Nephron (organoid): ENCODE results near the gene SURF1.

Source experiments
- H3K27ac Mint-ChIP-seq, 3 experiments: 2 replicates each; pipeline ENCODE4 v1.8.0; 2020; ENCODE audit warnings: mixed read lengths in 3 of 3, mild to moderate bottlenecking in 2 of 3, moderate library complexity in 1 of 3
- H3K27me3 Mint-ChIP-seq: 2 replicates; pipeline ENCODE4 v1.8.0; 2021; ENCODE audit warnings: low read depth, mild to moderate bottlenecking, moderate library complexity, mixed read lengths
- H3K36me3 Mint-ChIP-seq: 2 replicates; pipeline ENCODE4 v1.8.0; 2020; ENCODE audit warnings: low read depth, mixed read lengths
- H3K4me1 Mint-ChIP-seq: 2 replicates; pipeline ENCODE4 v1.8.0; 2020; ENCODE audit warnings: mixed read lengths
- H3K4me3 Mint-ChIP-seq, 3 experiments: 2 replicates each; pipeline ENCODE4 v1.8.0; 2020; ENCODE audit warnings: mild to moderate bottlenecking in 3 of 3, mixed read lengths in 3 of 3, moderate library complexity in 2 of 3
- H3K9me3 Mint-ChIP-seq: 2 replicates; pipeline ENCODE4 v1.8.0; 2020; ENCODE audit warnings: mixed read lengths
- TF ChIP-seq, protein P1 (sequence below), 3 experiments: fragments of 200-600 bp; sonication (generic); IDR thresholded peaks; one replicate each; pipeline ENCODE4 v1.5.0; 2021; ENCODE audit warnings: antibody characterized with exemption in 3 of 3; ENCODE audit not compliant: unreplicated experiment in 3 of 3

The SURF1 gene

DNA sequence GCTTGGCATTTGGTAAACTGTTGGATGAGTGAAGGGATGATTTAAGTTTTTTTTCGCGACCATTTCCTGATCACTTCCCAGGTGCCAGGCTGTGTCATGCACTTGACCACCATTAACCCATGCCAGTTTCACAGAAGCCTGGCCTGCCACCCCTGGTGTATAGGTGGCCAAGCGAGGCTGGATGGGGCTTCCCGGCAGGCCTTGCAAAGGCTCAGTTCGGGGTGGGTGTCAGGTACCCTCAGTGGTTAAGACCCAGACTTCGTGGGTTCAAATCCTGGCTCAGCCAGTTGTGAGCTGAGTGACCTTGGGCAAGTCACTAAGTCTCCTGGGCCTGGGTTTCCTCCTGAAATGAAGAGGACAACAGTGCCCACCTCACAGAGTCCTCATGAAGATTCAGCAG, 10.7 kb downstream of the SURF1 start:
- Mint-ChIP-seq H3K27me3 (no peaks in the 10 kb centered on the region), H3K27ac (no peak overlapping the region), H3K4me1 (peaks cover 41% of the 10 kb centered on the region), H3K4me3 (peak overlapping the region; percentile 13 to 87 (median 19)), H3K9me3 (no peaks in the 10 kb centered on the region), H3K36me3 (peaks cover 32% of the 10 kb centered on the region)
- TF ChIP-seq, protein P1, sequence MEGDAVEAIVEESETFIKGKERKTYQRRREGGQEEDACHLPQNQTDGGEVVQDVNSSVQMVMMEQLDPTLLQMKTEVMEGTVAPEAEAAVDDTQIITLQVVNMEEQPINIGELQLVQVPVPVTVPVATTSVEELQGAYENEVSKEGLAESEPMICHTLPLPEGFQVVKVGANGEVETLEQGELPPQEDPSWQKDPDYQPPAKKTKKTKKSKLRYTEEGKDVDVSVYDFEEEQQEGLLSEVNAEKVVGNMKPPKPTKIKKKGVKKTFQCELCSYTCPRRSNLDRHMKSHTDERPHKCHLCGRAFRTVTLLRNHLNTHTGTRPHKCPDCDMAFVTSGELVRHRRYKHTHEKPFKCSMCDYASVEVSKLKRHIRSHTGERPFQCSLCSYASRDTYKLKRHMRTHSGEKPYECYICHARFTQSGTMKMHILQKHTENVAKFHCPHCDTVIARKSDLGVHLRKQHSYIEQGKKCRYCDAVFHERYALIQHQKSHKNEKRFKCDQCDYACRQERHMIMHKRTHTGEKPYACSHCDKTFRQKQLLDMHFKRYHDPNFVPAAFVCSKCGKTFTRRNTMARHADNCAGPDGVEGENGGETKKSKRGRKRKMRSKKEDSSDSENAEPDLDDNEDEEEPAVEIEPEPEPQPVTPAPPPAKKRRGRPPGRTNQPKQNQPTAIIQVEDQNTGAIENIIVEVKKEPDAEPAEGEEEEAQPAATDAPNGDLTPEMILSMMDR (IDR thresholded peaks at IDR 0.05; ENCODE audit: unreplicated experiment in 3 of 3) = no peak

- TF ChIP-seq, protein P1 (IDR thresholded peaks at IDR 0.05; ENCODE audit: unreplicated experiment in 3 of 3) = no peak
- Mint-ChIP-seq H3K9me3 (no peaks in the 10 kb centered on the region), H3K36me3 (peaks cover 32% of the 10 kb centered on the region)
These were observed 11.3 kb downstream of the SURF1 start for GRCh38 chr9:133344979-133345378.

DNA sequence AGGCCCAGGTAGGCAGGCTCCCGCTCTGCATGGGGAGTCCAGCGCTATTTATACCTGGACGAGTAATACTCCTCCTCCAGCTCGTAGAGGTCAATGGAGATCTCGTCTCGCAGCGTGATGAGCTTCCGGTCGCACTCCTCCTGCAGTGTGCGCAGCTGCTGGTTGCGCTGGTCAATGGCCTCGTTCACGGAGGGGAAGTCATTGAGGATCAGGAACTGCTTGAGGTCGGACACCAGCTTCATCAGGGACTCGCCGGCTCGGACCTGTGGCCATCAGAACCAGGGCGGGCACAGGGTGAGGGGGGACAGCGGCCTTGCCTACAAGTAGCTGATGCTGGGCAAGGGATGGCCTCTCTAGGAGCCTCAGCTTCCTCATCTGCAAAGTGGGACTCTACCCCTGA, 12.2 kb downstream of the SURF1 start:
- H3K36me3 Mint-ChIP-seq = peaks cover 33% of the 10 kb centered on the region
- H3K9me3 Mint-ChIP-seq = no peaks in the 10 kb centered on the region
- no peak overlapping the region for H3K27ac Mint-ChIP-seq
- no peak overlapping the region for H3K4me3 Mint-ChIP-seq
- peaks cover 38% of the 10 kb centered on the region for H3K4me1 Mint-ChIP-seq
- H3K27me3 Mint-ChIP-seq = no peaks in the 10 kb centered on the region
- TF ChIP-seq, protein P1 (IDR thresholded peaks at IDR 0.05; ENCODE audit: unreplicated experiment in 3 of 3) = no peak

More at GRCh38 chr9:133344979-133345378, 11.3 kb downstream of the SURF1 start:
- peak overlapping the region in 1 of 3 experiments; percentile 19 for H3K4me3 Mint-ChIP-seq
- H3K27ac Mint-ChIP-seq = no peak overlapping the region
- peaks cover 43% of the 10 kb centered on the region for H3K4me1 Mint-ChIP-seq
- H3K27me3 Mint-ChIP-seq = no peaks in the 10 kb centered on the region

GRCh38 chr9:133342570-133342969, 13.7 kb downstream of the SURF1 start:
- no peaks in the 10 kb centered on the region for H3K27me3 Mint-ChIP-seq
- no peak overlapping the region for H3K27ac Mint-ChIP-seq
- no peaks in the 10 kb centered on the region for H3K9me3 Mint-ChIP-seq
- peaks cover 30% of the 10 kb centered on the region for H3K36me3 Mint-ChIP-seq
- H3K4me3 Mint-ChIP-seq = no peak overlapping the region
- peaks cover 26% of the 10 kb centered on the region for H3K4me1 Mint-ChIP-seq
- TF ChIP-seq, protein P1 (IDR thresholded peaks at IDR 0.05; ENCODE audit: unreplicated experiment in 3 of 3) = no peak

- no peaks in the 10 kb centered on the region for H3K27me3 Mint-ChIP-seq
- peaks cover 24% of the 10 kb centered on the region for H3K4me1 Mint-ChIP-seq
- TF ChIP-seq, protein P1 (IDR thresholded peaks at IDR 0.05; ENCODE audit: unreplicated experiment in 3 of 3) = no peak
- H3K36me3 Mint-ChIP-seq = peaks cover 30% of the 10 kb centered on the region
- H3K4me3 Mint-ChIP-seq = peak overlapping the region in 1 of 3 experiments; percentile 31
- no peaks in the 10 kb centered on the region for H3K9me3 Mint-ChIP-seq
- H3K27ac Mint-ChIP-seq = no peak overlapping the region
These were observed 14.2 kb downstream of the SURF1 start for GRCh38 chr9:133342069-133342406.

DNA sequence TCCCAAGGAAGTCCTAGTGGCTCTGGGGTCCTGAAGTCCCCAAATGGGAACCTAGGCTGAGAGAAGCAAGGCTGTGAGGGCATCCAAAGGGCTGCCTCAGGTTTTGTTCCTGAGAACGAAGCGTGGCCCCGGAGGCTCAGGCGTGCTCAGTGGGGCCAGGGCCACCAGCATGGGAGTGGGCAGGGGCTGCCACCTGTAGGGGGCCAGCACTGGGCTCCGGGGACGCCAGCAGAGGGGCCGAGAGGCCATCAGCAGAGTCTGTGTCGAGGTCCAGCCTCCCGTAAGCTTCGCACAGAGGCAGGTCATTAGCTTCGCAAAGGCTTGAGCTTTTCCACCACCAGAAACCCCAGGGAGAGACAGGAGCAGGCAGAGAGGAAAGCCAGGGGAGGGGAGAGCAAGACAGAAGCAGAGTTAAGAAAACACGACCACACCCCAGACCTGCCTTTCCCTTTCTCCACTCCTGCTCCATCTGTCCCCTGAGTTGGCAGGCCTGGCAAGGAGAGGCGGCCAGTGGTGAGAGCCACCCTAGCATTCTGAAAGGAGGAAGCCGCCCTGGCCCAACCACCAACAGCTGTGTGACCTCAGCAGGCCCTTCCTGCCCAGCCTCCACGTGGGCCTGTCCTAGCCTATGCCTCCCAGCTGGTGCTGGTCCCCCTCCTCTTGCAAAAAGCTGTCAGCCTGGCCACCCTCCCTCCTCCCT, 14.8 kb downstream of the SURF1 start:
- Mint-ChIP-seq H3K9me3 (no peaks in the 10 kb centered on the region), H3K27me3 (no peaks in the 10 kb centered on the region), H3K4me3 (no peak overlapping the region), H3K27ac (no peak overlapping the region), H3K4me1 (peaks cover 19% of the 10 kb centered on the region), H3K36me3 (peaks cover 30% of the 10 kb centered on the region)
- TF ChIP-seq, protein P1 (IDR thresholded peaks at IDR 0.05; ENCODE audit: unreplicated experiment in 3 of 3) = no peak
